ENCODE data around the gene LRP1B.

The LRP1B gene

DNA sequence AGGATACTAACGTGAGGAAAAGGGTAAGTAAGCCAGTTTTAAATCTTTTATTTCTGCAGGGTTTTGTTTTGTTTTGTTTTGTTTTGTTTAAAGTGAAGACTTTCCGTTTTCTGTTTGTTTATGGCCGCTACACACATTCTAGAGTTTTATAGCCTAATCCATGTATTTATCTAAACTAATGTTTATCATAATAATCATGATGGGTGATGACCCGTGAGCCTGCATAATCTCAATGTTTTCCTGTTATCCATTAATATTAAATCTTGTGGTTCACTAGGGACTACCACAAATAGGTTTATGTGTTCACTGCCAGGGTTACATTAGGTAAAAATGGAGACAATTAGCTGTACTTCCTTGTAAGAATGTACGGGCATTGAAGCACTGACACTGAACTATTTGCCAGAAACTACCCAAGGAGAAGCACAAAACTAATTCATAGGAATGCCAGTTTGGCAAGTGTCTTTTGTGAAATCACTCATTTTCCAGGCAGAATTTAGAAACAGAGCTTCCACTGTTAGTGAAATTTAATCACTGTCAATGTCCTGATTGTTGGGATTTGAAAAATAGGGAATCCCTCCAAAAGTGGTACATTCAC is 574.8 kb downstream of the LRP1B start:
- TF ChIP-seq FOXP2 (optimal IDR thresholded peaks at IDR 0.05; ENCODE audit: borderline replicate concordance, extremely low read depth, extremely low read length, insufficient read depth) = no peak
- no peak for TF ChIP-seq SIN3A (IDR thresholded peaks at IDR 0.05; ENCODE audit: borderline replicate concordance, insufficient read depth, low read length)

DNA sequence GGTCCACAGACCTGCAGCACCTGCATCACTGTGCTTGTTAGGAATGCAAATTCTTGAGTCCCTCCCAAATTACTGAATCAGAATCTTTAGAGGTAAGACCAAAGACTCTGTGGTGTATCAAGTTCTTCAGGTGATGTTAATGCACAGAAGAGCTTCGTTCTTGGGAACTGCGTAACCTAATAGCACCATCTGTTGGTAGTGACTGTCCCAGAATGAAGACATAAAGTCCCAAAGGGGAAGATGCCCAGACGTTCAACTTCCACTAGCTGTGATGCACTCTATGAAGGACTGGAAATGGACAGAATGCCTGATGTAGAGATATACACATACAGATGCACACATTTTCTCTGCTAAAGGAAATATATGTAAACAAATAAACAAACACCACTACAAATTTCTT is 576.0 kb downstream of the LRP1B start:
- TF ChIP-seq TAF1 (IDR thresholded peaks at IDR 0.05; ENCODE audit: borderline replicate concordance, insufficient read depth, low read length) (no peak), SIN3A (IDR thresholded peaks at IDR 0.05; ENCODE audit: borderline replicate concordance, insufficient read depth, low read length) (no peak), FOXP2 (optimal IDR thresholded peaks at IDR 0.05; ENCODE audit: borderline replicate concordance, extremely low read depth, extremely low read length, insufficient read depth) (no peak), POLR2AphosphoS5 (IDR thresholded peaks at IDR 0.05; ENCODE audit: low read depth, low read length) (no peak)
- TF ChIP-seq, protein P1, sequence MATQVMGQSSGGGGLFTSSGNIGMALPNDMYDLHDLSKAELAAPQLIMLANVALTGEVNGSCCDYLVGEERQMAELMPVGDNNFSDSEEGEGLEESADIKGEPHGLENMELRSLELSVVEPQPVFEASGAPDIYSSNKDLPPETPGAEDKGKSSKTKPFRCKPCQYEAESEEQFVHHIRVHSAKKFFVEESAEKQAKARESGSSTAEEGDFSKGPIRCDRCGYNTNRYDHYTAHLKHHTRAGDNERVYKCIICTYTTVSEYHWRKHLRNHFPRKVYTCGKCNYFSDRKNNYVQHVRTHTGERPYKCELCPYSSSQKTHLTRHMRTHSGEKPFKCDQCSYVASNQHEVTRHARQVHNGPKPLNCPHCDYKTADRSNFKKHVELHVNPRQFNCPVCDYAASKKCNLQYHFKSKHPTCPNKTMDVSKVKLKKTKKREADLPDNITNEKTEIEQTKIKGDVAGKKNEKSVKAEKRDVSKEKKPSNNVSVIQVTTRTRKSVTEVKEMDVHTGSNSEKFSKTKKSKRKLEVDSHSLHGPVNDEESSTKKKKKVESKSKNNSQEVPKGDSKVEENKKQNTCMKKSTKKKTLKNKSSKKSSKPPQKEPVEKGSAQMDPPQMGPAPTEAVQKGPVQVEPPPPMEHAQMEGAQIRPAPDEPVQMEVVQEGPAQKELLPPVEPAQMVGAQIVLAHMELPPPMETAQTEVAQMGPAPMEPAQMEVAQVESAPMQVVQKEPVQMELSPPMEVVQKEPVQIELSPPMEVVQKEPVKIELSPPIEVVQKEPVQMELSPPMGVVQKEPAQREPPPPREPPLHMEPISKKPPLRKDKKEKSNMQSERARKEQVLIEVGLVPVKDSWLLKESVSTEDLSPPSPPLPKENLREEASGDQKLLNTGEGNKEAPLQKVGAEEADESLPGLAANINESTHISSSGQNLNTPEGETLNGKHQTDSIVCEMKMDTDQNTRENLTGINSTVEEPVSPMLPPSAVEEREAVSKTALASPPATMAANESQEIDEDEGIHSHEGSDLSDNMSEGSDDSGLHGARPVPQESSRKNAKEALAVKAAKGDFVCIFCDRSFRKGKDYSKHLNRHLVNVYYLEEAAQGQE (IDR thresholded peaks at IDR 0.05; ENCODE audit: insufficient read depth in 1 of 2, low read depth in 2 of 2, low read length in 2 of 2) = no peak

DNA sequence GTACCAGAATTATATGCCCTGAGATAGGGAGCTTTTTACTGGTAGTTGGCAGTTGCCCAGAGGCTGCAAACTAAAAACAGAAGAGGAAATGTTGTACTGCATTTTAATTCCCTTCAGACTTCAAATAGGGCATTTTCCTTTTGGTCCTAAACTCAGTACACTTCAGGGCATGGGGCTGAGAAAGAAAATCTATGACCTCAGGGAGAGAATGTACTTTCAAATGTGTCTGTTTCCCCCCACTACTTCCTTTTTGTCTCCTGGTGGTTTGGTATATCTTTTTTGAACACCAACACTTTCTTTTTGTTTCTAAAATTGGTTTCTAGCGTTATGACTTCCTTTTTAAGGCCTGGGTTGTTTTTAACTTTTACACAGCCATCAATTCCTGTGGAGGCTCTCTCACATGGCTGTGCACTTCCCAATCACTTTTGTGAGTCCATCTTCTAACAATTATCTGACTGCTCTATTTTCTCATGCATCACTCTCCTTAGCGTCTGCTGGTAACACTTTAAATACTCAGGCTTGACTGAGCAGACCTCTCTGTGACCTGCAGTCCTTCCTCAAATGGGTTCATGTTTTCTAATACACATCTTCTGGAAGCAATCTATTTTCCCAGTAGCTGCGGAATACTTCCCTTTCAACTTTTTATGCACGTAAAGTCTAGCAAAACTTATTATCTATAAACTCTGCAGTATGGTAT is 596.0 kb downstream of the LRP1B start:
- TF ChIP-seq POLR2AphosphoS5 (IDR thresholded peaks at IDR 0.05; ENCODE audit: low read depth, low read length) = no peak
- TF ChIP-seq SIN3A (IDR thresholded peaks at IDR 0.05; ENCODE audit: borderline replicate concordance, insufficient read depth, low read length) = no peak
- no peak for TF ChIP-seq TAF1 (IDR thresholded peaks at IDR 0.05; ENCODE audit: borderline replicate concordance, insufficient read depth, low read length)
- TF ChIP-seq, protein P1 (IDR thresholded peaks at IDR 0.05; ENCODE audit: insufficient read depth in 1 of 2, low read depth in 2 of 2, low read length in 2 of 2) = no peak
- TF ChIP-seq FOXP2 (optimal IDR thresholded peaks at IDR 0.05; ENCODE audit: borderline replicate concordance, extremely low read depth, extremely low read length, insufficient read depth) = no peak

DNA sequence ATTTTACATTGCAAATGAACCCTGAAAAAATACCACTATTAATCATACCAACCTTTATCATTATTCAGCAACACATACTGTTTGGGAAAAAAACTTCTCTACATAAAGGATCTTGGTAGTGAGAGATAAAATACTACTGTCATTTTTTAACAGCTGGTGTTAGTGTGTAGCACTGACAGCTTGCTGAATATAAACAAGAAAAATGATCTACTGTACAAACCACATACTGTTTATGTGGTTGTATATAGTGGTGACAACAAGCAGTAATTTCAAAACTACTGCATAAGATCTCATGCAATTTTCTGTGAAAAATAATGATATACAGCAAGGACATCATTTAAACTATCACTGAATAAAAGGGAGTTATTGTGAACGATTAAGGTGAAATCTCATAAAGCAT is 601.2 kb downstream of the LRP1B start:
- TF ChIP-seq POLR2AphosphoS5 (IDR thresholded peaks at IDR 0.05; ENCODE audit: low read depth, low read length) (no peak), SIN3A (IDR thresholded peaks at IDR 0.05; ENCODE audit: borderline replicate concordance, insufficient read depth, low read length) (no peak), FOXP2 (optimal IDR thresholded peaks at IDR 0.05; ENCODE audit: borderline replicate concordance, extremely low read depth, extremely low read length, insufficient read depth) (no peak), TAF1 (IDR thresholded peaks at IDR 0.05; ENCODE audit: borderline replicate concordance, insufficient read depth, low read length) (no peak)
- TF ChIP-seq, protein P1 (IDR thresholded peaks at IDR 0.05; ENCODE audit: insufficient read depth in 1 of 2, low read depth in 2 of 2, low read length in 2 of 2) = no peak

DNA sequence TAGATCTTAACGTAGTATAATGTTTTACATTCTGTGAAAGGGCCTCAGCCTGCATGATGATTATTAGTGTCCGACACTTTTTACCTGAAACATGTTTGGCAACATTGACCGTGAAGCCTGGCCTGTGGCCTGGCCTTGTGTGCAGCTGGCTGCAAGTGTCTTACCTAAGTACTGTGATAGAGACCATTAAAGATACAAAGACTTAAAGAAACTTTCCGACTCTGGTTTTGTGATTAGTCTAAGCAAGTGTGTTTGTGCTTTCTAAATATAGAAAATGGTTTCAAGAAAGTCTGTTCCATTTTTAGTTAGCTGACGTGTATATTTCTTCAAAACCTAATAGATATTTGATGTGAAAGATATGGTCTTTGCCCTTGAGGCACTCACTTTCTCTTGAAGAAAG is 601.8 kb downstream of the LRP1B start:
- TF ChIP-seq FOXP2 (optimal IDR thresholded peaks at IDR 0.05; ENCODE audit: borderline replicate concordance, extremely low read depth, extremely low read length, insufficient read depth) (no peak), SIN3A (IDR thresholded peaks at IDR 0.05; ENCODE audit: borderline replicate concordance, insufficient read depth, low read length) (no peak), TAF1 (IDR thresholded peaks at IDR 0.05; ENCODE audit: borderline replicate concordance, insufficient read depth, low read length) (no peak), POLR2AphosphoS5 (IDR thresholded peaks at IDR 0.05; ENCODE audit: low read depth, low read length) (no peak)
- TF ChIP-seq, protein P1 (IDR thresholded peaks at IDR 0.05; ENCODE audit: insufficient read depth in 1 of 2, low read depth in 2 of 2, low read length in 2 of 2) = no peak

Data from PFSK-1 (cell line).